Measurements from ENCODE around the gene CXCL8.

DNA sequence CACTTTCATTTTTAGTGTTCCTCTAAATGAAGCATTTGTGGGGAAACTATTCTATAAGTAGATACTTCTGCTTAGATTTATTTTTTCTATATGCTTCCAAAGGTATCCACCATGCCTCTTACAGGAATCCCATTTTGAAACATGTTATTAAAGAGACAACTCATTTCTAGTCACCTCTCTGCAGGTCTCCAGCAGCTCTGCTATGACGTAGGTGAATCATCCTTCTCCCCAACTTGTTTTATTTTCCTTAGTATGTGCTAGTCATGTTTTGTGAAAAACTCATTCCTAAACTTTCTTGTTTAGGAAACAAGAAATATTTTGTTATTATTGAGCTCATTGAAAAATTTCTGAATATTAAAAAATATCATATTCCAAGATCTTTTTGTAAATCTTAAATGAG lies 12.8 kb downstream of the CXCL8 start:
- TF ChIP-seq, protein P1, sequence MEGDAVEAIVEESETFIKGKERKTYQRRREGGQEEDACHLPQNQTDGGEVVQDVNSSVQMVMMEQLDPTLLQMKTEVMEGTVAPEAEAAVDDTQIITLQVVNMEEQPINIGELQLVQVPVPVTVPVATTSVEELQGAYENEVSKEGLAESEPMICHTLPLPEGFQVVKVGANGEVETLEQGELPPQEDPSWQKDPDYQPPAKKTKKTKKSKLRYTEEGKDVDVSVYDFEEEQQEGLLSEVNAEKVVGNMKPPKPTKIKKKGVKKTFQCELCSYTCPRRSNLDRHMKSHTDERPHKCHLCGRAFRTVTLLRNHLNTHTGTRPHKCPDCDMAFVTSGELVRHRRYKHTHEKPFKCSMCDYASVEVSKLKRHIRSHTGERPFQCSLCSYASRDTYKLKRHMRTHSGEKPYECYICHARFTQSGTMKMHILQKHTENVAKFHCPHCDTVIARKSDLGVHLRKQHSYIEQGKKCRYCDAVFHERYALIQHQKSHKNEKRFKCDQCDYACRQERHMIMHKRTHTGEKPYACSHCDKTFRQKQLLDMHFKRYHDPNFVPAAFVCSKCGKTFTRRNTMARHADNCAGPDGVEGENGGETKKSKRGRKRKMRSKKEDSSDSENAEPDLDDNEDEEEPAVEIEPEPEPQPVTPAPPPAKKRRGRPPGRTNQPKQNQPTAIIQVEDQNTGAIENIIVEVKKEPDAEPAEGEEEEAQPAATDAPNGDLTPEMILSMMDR (IDR thresholded peaks at IDR 0.05): no peak
- TF ChIP-seq SIN3A (IDR thresholded peaks at IDR 0.05; ENCODE audit: borderline replicate concordance, insufficient read depth, low read depth, low read length): no peak
- TF ChIP-seq, protein P2, sequence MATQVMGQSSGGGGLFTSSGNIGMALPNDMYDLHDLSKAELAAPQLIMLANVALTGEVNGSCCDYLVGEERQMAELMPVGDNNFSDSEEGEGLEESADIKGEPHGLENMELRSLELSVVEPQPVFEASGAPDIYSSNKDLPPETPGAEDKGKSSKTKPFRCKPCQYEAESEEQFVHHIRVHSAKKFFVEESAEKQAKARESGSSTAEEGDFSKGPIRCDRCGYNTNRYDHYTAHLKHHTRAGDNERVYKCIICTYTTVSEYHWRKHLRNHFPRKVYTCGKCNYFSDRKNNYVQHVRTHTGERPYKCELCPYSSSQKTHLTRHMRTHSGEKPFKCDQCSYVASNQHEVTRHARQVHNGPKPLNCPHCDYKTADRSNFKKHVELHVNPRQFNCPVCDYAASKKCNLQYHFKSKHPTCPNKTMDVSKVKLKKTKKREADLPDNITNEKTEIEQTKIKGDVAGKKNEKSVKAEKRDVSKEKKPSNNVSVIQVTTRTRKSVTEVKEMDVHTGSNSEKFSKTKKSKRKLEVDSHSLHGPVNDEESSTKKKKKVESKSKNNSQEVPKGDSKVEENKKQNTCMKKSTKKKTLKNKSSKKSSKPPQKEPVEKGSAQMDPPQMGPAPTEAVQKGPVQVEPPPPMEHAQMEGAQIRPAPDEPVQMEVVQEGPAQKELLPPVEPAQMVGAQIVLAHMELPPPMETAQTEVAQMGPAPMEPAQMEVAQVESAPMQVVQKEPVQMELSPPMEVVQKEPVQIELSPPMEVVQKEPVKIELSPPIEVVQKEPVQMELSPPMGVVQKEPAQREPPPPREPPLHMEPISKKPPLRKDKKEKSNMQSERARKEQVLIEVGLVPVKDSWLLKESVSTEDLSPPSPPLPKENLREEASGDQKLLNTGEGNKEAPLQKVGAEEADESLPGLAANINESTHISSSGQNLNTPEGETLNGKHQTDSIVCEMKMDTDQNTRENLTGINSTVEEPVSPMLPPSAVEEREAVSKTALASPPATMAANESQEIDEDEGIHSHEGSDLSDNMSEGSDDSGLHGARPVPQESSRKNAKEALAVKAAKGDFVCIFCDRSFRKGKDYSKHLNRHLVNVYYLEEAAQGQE (IDR thresholded peaks at IDR 0.05; ENCODE audit: insufficient read depth in 1 of 2, low read depth in 2 of 2, low read length in 1 of 2): no peak

Measured in Panc1 (cell line).